ENCODE measurements around the gene POLR2C.

GRCh38 chr16:57447186-57447962, 15.1 kb upstream of the POLR2C start, which contains the start of the genes CIAPIN1 and COQ9:
- peak; percentile 86 for TF ChIP-seq POLR2A (IDR thresholded peaks at IDR 0.05; ENCODE audit: low read length)
- no peak for TF ChIP-seq GATA1 (IDR thresholded peaks at IDR 0.05; ENCODE audit: low read depth, low read length)
